ENCODE measurements around the gene MVB12B. TPM values are rescaled to one million over a fixed set of nuclear protein-coding genes. Genes with fewer than 3 reads are reported as not detected.

MVB12B gene
- total and polyA plus RNA-seq, 2 of the 8 experiments (the other 6 are each of a cell fraction or from before 2014, with no cell fraction given), result 2.6 to 5.0 TPM

GRCh38 chr9:126459546-126459945 is 132.9 kb downstream of the MVB12B start:
- no peaks in the 10 kb centered on the region for H3K9me3 ChIP-seq (ENCODE audit: insufficient read depth in 2 of 2, low read depth in 1 of 2, low read length in 1 of 2)

More at GRCh38 chr9:126459546-126459945, 132.9 kb downstream of the MVB12B start:
- Histone ChIP-seq H3K23ac (ENCODE audit: insufficient read length) (no peak overlapping the region), H2BK15ac (ENCODE audit: low read length) (no peak overlapping the region), H2BK5ac (ENCODE audit: low read depth, low read length) (no peak overlapping the region), H4K20me1 (replicated peaks in 1 of 2; ENCODE audit: control insufficient read depth in 1 of 2, insufficient read depth in 2 of 2, low read length in 2 of 2) (no peaks in the 10 kb centered on the region), H3K4me1 (replicated peaks in 1 of 4; ENCODE audit: control insufficient read depth in 3 of 4, insufficient read depth in 4 of 4, low read length in 3 of 4) (no peaks in the 10 kb centered on the region), H3K27ac (ENCODE audit: low read depth, low read length) (no peak overlapping the region), H3K79me2 (ENCODE audit: control insufficient read depth in 1 of 2, insufficient read depth in 2 of 2, low read length in 2 of 2) (no peaks in the 10 kb centered on the region), H3K9ac (replicated peaks in 1 of 4; ENCODE audit: extremely low read depth in 1 of 4, low read depth in 3 of 4, low read length in 3 of 4) (no peak overlapping the region), H2AK5ac (ENCODE audit: low read depth, low read length) (no peak overlapping the region), H3K4me3 (ENCODE audit: extremely low read depth in 1 of 4, insufficient read depth in 2 of 4, low read depth in 3 of 4, low read length in 4 of 4) (no peak overlapping the region), H4K8ac (ENCODE audit: extremely low read depth, insufficient read depth, low read length) (peak overlapping the region; percentile 35; the same call in 1 of the 2 replicates), H2BK12ac (ENCODE audit: low read depth, low read length) (no peak overlapping the region), H3K4me2 (ENCODE audit: insufficient read depth in 1 of 2, low read depth in 2 of 2, low read length in 2 of 2) (no peak overlapping the region), H2AFZ (ENCODE audit: low read length) (no peak overlapping the region), H3K23me2 (ENCODE audit: low read depth, low read length) (no peaks in the 10 kb centered on the region), H3K56ac (replicated peaks; ENCODE audit: insufficient read length, low read depth, low read length) (no peak overlapping the region), H3K4ac (replicated peaks; ENCODE audit: insufficient read length, low read depth, low read length) (no peak overlapping the region), H3K27me3 (replicated peaks in 1 of 4; ENCODE audit: control insufficient read depth in 3 of 4, extremely low read depth in 1 of 4, insufficient read depth in 3 of 4, low read length in 3 of 4) (no peaks in the 10 kb centered on the region), H3K36me3 (ENCODE audit: control insufficient read depth in 2 of 4, insufficient read depth in 4 of 4, low read length in 3 of 4) (no peaks in the 10 kb centered on the region), H2BK20ac (ENCODE audit: low read length) (no peak overlapping the region), H3K79me1 (ENCODE audit: low read depth, low read length) (no peaks in the 10 kb centered on the region), H4K91ac (replicated peaks; ENCODE audit: insufficient read length, low read length) (peak overlapping the region; percentile 6), H3K14ac (ENCODE audit: insufficient read length) (no peak overlapping the region), H3K18ac (ENCODE audit: extremely low read depth, low read length) (no peak overlapping the region), H4K5ac (ENCODE audit: insufficient read length, low read depth, low read length) (no peak overlapping the region), H2BK120ac (replicated peaks; ENCODE audit: low read depth, low read length) (no peak overlapping the region)
- ChIA-PET POLR2A (ENCODE audit: partially characterized antibody) (no interaction called here), CTCF (ENCODE audit: partially characterized antibody) (interaction anchor here (0.7 to 1.8 kb wide), 4 partner anchors 9 to 23 kb away, joined by 3 to 4 read pairs (median 4); no protein-coding TSS in a partner anchor)
- FAIRE-seq (no peak), DNase-seq (ENCODE audit: low read depth in 1 of 2, low spot score in 2 of 2) (no peak)
- WGBS, 2 experiments (ENCODE audit: extremely low coverage in 1 of 2, insufficient coverage in 1 of 2, insufficient read length in 1 of 2, insufficient replicate concordance in 2 of 2, low coverage in 1 of 2, low lambda C conversion rate in 2 of 2, missing lambda C conversion rate in 1 of 2), result 90% methylated on average over 16 of the region's 16 CpGs; no CpG with 5 or more reads in 1 of the 2 experiments
- TF ChIP-seq ATF2 (IDR thresholded peaks at IDR 0.05; ENCODE audit: low read length) (no peak), JUND (IDR thresholded peaks at IDR 0.05; ENCODE audit: low read length) (no peak), HDAC6 (IDR thresholded peaks at IDR 0.05; ENCODE audit: low read depth, low read length) (no peak), TAF1 (IDR thresholded peaks at IDR 0.05; ENCODE audit: low read depth, low read length) (no peak), NRF1 (IDR thresholded peaks at IDR 0.05; ENCODE audit: low read depth, low read length) (no peak), SRF (IDR thresholded peaks at IDR 0.05; ENCODE audit: low read depth, low read length) (no peak), ASH2L (IDR thresholded peaks at IDR 0.05; ENCODE audit: low read length) (no peak), CHD2 (IDR thresholded peaks at IDR 0.05; ENCODE audit: low read length) (no peak), YY1 (IDR thresholded peaks at IDR 0.05; ENCODE audit: low read depth, low read length) (no peak), TCF12 (IDR thresholded peaks at IDR 0.05; ENCODE audit: low read depth, low read length) (no peak)
